Right hindlimb (tissue), 1 donor: Measurements from ENCODE around the gene HDDC3.
"Not testable (repeated sequence)": the region's sequence is repeated elsewhere in the genome, so short reads cannot be mapped to it uniquely, and the experiment has no call there.

Experiments used
- DNase-seq: peaks from one replicate; pipeline ENCODE4 v3.0.0-alpha.2; 2018

The HDDC3 gene

GRCh38 chr15:90929246-90930019, 2.9 kb downstream of the HDDC3 start:
- DNase-seq, result no peak

- not testable (repeated sequence) for DNase-seq
These were observed 4.2 kb downstream of the HDDC3 start for GRCh38 chr15:90928106-90928505.

- DNase-seq, result not testable (repeated sequence)
These were observed 5.6 kb downstream of the HDDC3 start for GRCh38 chr15:90926766-90927165.

GRCh38 chr15:90924375-90924774, 8.0 kb downstream of the HDDC3 start:
- DNase-seq, result no peak

GRCh38 chr15:90922712-90923322, 9.5 kb downstream of the HDDC3 start:
- not testable (repeated sequence) for DNase-seq

GRCh38 chr15:90921887-90922286, 10.5 kb downstream of the HDDC3 start:
- no peak for DNase-seq

- DNase-seq, result no peak
These were observed 13.5 kb downstream of the HDDC3 start for GRCh38 chr15:90918835-90919234.

GRCh38 chr15:90918034-90918788, 14.1 kb downstream of the HDDC3 start:
- no peak for DNase-seq

- DNase-seq, result no peak
These were observed 14.8 kb downstream of the HDDC3 start for GRCh38 chr15:90917569-90917968.

GRCh38 chr15:90916461-90916860, 15.9 kb downstream of the HDDC3 start:
- DNase-seq, result no peak

- DNase-seq, result no peak
These were observed 16.4 kb downstream of the HDDC3 start for GRCh38 chr15:90915808-90916440.

- no peak for DNase-seq
These were observed 17.0 kb downstream of the HDDC3 start for GRCh38 chr15:90915216-90915807.

GRCh38 chr15:90914305-90915080, 17.9 kb downstream of the HDDC3 start:
- no peak for DNase-seq

GRCh38 chr15:90913398-90913944, 18.9 kb downstream of the HDDC3 start:
- no peak for DNase-seq

GRCh38 chr15:90912770-90913075, 19.6 kb downstream of the HDDC3 start:
- no peak for DNase-seq

GRCh38 chr15:90911906-90912769, 20.2 kb downstream of the HDDC3 start:
- DNase-seq, result no peak

GRCh38 chr15:90911302-90911623, 21.1 kb downstream of the HDDC3 start:
- DNase-seq, result no peak

- no peak for DNase-seq
These were observed 21.7 kb downstream of the HDDC3 start for GRCh38 chr15:90910441-90911301.

GRCh38 chr15:90909976-90910375, 22.4 kb downstream of the HDDC3 start:
- DNase-seq, result no peak

GRCh38 chr15:90909449-90909848, 22.9 kb downstream of the HDDC3 start:
- DNase-seq, result not testable (repeated sequence)
